RWPE2 (cell line): Measurements from ENCODE around the gene SYDE2.

ENCODE experiments used
- ATAC-seq: fragments of 200-7000 bp; cut with Tn5 transposase; 3 replicates; pipeline ENCODE4 v1.9.1; 2021; ENCODE audit warnings: low read depth
- DNase-seq: peaks from one replicate; pipeline ENCODE4 v3.0.0-alpha.2; 2020; ENCODE audit warnings: low spot score
- H3K27ac ChIP-seq: fragments of 450-650 bp; 2 replicates; pipeline ENCODE4 v1.5.1; 2017; ENCODE audit warnings: mild to moderate bottlenecking; ENCODE audit not compliant: poor library complexity, severe bottlenecking
- H3K27me3 ChIP-seq: fragments of 250-450 bp; sonication (Bioruptor Pico); 2 replicates; pipeline ENCODE4 v1.5.1; 2021; ENCODE audit warnings: mild to moderate bottlenecking, moderate library complexity; ENCODE audit not compliant: insufficient read depth, poor library complexity, severe bottlenecking
- H3K36me3 ChIP-seq: fragments of 250-450 bp; sonication (Bioruptor Pico); 2 replicates; pipeline ENCODE4 v1.5.1; 2020; ENCODE audit warnings: low read depth, mild to moderate bottlenecking, moderate library complexity
- H3K4me1 ChIP-seq: fragments of 250-450 bp; sonication (Bioruptor Pico); 2 replicates; pipeline ENCODE4 v1.5.1; 2021; ENCODE audit warnings: mild to moderate bottlenecking, moderate library complexity; ENCODE audit not compliant: insufficient read depth, poor library complexity, severe bottlenecking
- H3K4me3 ChIP-seq: fragments of 250-450 bp; sonication (Bioruptor Pico); 2 replicates; pipeline ENCODE4 v1.5.1; 2021; ENCODE audit warnings: mild to moderate bottlenecking, moderate library complexity; ENCODE audit not compliant: severe bottlenecking
- H3K9me3 ChIP-seq: fragments of 250-450 bp; sonication (Bioruptor Pico); 2 replicates; pipeline ENCODE4 v1.5.1; 2021; ENCODE audit warnings: mild to moderate bottlenecking, moderate library complexity; ENCODE audit not compliant: severe bottlenecking
- TF ChIP-seq, protein P1 (sequence below): fragments of 450-650 bp; IDR thresholded peaks from one replicate; pipeline ENCODE4 v1.5.1; 2017; ENCODE audit warnings: mild to moderate bottlenecking, moderate library complexity; ENCODE audit not compliant: poor library complexity, severe bottlenecking

The SYDE2 gene

DNA sequence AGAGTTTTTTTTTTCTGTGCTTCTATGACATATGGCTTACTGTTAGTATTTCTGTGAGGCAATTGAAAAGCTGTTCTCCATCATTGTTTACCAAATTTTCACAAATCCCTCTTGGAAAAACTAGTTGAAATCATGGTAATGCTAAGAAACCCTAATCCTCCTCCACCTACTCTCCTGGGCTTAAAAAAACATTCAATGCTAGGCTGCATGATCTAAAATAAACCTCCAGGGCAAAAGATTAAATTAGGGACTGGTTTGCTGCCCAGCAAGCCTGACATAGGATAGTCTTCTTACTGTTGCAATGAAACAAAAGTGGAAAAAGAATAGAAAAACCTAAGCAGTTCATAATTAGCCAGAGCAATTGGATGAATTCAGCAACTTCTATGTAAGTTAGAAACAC, 42.6 kb upstream of the SYDE2 start:
- ATAC-seq = no peak
- Histone ChIP-seq H3K4me3 (no peak overlapping the region), H3K27ac (no peak overlapping the region), H3K27me3 (no peaks in the 10 kb centered on the region), H3K4me1 (peaks cover 17% of the 10 kb centered on the region), H3K36me3 (no peaks in the 10 kb centered on the region), H3K9me3 (no peaks in the 10 kb centered on the region)
- TF ChIP-seq, protein P1, sequence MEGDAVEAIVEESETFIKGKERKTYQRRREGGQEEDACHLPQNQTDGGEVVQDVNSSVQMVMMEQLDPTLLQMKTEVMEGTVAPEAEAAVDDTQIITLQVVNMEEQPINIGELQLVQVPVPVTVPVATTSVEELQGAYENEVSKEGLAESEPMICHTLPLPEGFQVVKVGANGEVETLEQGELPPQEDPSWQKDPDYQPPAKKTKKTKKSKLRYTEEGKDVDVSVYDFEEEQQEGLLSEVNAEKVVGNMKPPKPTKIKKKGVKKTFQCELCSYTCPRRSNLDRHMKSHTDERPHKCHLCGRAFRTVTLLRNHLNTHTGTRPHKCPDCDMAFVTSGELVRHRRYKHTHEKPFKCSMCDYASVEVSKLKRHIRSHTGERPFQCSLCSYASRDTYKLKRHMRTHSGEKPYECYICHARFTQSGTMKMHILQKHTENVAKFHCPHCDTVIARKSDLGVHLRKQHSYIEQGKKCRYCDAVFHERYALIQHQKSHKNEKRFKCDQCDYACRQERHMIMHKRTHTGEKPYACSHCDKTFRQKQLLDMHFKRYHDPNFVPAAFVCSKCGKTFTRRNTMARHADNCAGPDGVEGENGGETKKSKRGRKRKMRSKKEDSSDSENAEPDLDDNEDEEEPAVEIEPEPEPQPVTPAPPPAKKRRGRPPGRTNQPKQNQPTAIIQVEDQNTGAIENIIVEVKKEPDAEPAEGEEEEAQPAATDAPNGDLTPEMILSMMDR = no peak
- DNase-seq = no peak

DNA sequence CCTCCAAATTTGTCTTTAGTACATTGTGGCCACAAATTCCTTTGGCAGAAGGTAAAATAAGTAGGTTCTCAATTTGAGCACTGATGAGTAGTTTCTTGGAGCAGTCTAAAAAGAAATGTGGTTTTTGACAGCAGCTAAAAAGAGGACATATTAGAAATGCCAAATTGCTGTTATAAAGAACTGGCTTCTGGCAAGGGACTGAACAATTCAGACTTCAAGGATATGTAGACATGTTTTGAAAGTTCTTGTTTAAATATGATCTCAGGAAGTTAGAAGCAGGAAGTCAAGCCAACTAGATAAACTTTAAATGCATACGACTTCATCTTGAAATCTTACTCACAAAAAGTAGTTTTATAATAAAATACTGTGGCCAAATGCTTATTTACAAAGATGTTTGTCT, 39.8 kb upstream of the SYDE2 start:
- no peak for DNase-seq
- Histone ChIP-seq H3K27me3 (no peaks in the 10 kb centered on the region), H3K4me3 (no peak overlapping the region), H3K27ac (no peak overlapping the region), H3K36me3 (no peaks in the 10 kb centered on the region), H3K4me1 (peaks cover 17% of the 10 kb centered on the region), H3K9me3 (no peaks in the 10 kb centered on the region)
- TF ChIP-seq, protein P1 = peak; percentile 36
- no peak for ATAC-seq

DNA sequence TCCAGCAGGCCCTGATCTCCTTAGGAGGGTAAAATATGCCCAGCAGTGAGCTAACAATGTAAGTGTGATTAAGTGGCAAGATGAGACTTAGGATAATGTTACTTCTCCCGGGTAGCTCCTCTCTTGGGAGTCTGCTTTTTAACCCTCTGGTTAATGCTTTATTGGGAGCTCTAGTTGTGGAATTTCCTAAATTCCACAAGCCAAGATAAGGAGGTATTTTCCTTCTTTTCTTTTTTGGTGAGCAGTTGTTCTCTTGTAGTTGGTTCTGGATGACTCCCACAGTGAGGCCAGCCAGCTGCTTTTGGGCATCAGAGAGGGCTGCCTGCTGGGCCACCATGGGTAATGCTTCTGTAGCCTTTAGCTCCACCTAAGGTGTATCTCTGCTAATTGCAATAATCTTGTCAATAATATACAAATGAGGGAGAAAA, 39.4 kb upstream of the SYDE2 start:
- TF ChIP-seq, protein P1 = peak; percentile 55
- no peaks in the 10 kb centered on the region for H3K27me3 ChIP-seq
- DNase-seq = no peak
- no peak overlapping the region for H3K4me3 ChIP-seq
- no peaks in the 10 kb centered on the region for H3K36me3 ChIP-seq
- peaks cover 12% of the 10 kb centered on the region for H3K4me1 ChIP-seq
- H3K9me3 ChIP-seq = no peaks in the 10 kb centered on the region
- H3K27ac ChIP-seq = no peak overlapping the region
- peak; percentile 70; the same call in 2 of the 3 replicates for ATAC-seq

DNA sequence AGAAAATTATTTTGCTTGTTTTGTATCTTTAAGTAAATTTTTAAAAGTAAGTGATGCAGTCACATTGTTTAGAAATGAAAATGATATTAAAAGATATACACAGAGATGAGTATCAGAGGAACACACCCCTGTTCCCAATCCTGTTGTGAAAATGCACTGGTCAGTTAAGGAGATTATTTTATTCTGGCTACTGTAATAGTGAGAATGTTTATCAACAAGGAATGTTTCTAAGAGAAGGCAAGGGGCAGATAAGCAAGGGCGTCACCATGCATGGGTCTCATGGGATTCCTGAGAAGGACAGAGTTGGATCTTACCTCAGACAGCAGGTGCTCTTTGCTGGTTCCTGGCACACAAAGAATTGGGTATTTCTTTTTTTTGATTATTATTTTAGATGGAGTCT, 36.8 kb upstream of the SYDE2 start:
- DNase-seq (no peak), ATAC-seq (no peak)
- no peaks in the 10 kb centered on the region for H3K9me3 ChIP-seq
- no peaks in the 10 kb centered on the region for H3K4me1 ChIP-seq
- no peak overlapping the region for H3K27ac ChIP-seq
- H3K4me3 ChIP-seq = no peak overlapping the region
- TF ChIP-seq, protein P1 = no peak
- no peaks in the 10 kb centered on the region for H3K27me3 ChIP-seq
- no peaks in the 10 kb centered on the region for H3K36me3 ChIP-seq

DNA sequence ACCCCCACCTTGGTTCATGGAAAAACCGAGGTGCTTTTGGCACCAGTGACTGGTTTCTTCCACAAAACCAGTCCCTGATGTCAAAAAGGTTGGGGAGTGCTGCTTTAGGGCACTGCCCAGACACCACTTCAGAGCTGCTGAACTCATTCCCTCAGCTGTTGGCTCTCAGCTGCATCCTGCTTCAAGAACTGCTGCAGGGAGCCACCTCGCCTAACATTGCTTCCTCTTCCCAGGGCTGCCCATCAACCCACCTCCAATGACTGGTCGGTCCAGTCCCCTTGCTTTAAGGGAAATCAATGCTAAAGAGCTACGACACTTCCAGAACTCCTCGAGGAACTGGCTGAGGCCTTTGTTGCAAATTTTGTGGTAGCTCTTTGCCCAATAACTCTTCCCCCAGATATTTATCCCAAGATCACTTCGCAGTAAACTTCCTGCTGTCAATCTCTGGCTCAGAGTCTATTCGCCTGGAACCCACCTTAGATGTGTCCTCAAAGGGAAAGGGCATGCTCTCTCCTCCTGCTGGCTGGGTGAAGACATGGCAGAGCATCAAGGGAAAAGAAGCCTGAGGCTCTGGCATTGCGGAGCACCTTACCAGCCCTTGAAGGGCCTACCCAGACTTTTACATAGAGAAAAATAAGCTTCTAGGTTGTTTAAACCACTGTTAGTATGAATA, 29.6 kb upstream of the SYDE2 start:
- H3K4me3 ChIP-seq = no peak overlapping the region
- no peak for ATAC-seq
- H3K36me3 ChIP-seq = no peaks in the 10 kb centered on the region
- no peaks in the 10 kb centered on the region for H3K4me1 ChIP-seq
- DNase-seq = no peak
- H3K27me3 ChIP-seq = no peaks in the 10 kb centered on the region
- no peak overlapping the region for H3K27ac ChIP-seq
- TF ChIP-seq, protein P1 = peak; percentile 21
- H3K9me3 ChIP-seq = no peaks in the 10 kb centered on the region
